Lower leg skin (tissue), 4 donors: ENCODE measurements around the gene ITIH4. TPM values are rescaled to one million over a fixed set of nuclear protein-coding genes. Genes with fewer than 3 reads are reported as not detected.
A peak's percentile ranks its signal among the peaks of the same experiment; 100 is the strongest.

Experiments
- DNase-seq, 2 donors: peaks; one replicate each; pipeline ENCODE4 v3.0.0-alpha.2; 2019; ENCODE audit warnings: low spot score in 2 of 2
- H3K4me3 ChIP-seq: fragments of 200-600 bp; sonication (generic); 2 replicates; pipeline ENCODE4 v1.5.1; 2017; ENCODE audit warnings: mild to moderate bottlenecking, low read depth; ENCODE audit not compliant: poor library complexity, severe bottlenecking
- CTCF ChIP-seq, 3 donors: fragments of 450-650 bp; IDR thresholded peaks; one replicate each; pipeline ENCODE4 v1.5.1; 2016; ENCODE audit warnings: antibody characterized with exemption in 3 of 3, mild to moderate bottlenecking in 3 of 3, moderate library complexity in 2 of 3
- POLR2A ChIP-seq, 2 donors: fragments of 450-650 bp; IDR thresholded peaks; one replicate each; pipeline ENCODE4 v1.6.1; 2016 to 2017; ENCODE audit warnings: antibody characterized with exemption in 2 of 2, mild to moderate bottlenecking in 1 of 2, moderate library complexity in 1 of 2
- WGBS, 2 donors: methylation state at CpG; one replicate each; pipeline ENCODE4 v1.1.5; 2018; 5-methylcytosine and 5-hydroxymethylcytosine counted together
- intact Hi-C: fragments of 100-400 bp; cut with DNase I; formaldehyde crosslinking; loops from one replicate; pipeline ENCODE4 v1.15.0; 2023; ENCODE audit warnings: low total_unique reads
- total RNA-seq, 4 donors: library from RNA; depleted of rRNA; stranded (reverse); fragments of >200 nt; gene quantifications; one replicate each; pipeline ENCODE4 v1.1.0, GENCODE V29; 2016

Gene ITIH4
- total RNA-seq, 4 donors from 2014 or later = 0.38 to 3.6 (median 2.5) TPM

GRCh38 chr3:52789746-52790040, 40.8 kb downstream of the ITIH4 start:
- no peak for DNase-seq
- intact Hi-C loops = no loop called here
- TF ChIP-seq CTCF (IDR thresholded peaks at IDR 0.05) (no peak), POLR2A (IDR thresholded peaks at IDR 0.05) (no peak)
- H3K4me3 ChIP-seq = no peak overlapping the region
- WGBS, 2 donors = 54 to 72% methylated on average over 3 to 4 of the region's 6 CpGs

- no peak for DNase-seq
- H3K4me3 ChIP-seq = no peak overlapping the region
- no peak for TF ChIP-seq POLR2A (IDR thresholded peaks at IDR 0.05)
- TF ChIP-seq CTCF (IDR thresholded peaks at IDR 0.05) = no peak
- intact Hi-C loops = no loop called here
- WGBS, 2 donors = 84 to 87% methylated on average over 16 of the region's 16 CpGs
These were observed 41.4 kb downstream of the ITIH4 start for GRCh38 chr3:52788890-52789745.

- H3K4me3 ChIP-seq = no peak overlapping the region
- 67 to 68% methylated on average over 15 to 17 of the region's 17 CpGs for WGBS, 2 donors
- DNase-seq = peak; percentile 53 to 89
- intact Hi-C loops = no loop called here
- TF ChIP-seq POLR2A (IDR thresholded peaks at IDR 0.05) = no peak
- TF ChIP-seq CTCF (IDR thresholded peaks at IDR 0.05) = no peak
These were observed 42.5 kb downstream of the ITIH4 start for GRCh38 chr3:52787672-52788625.

- 81 to 83% methylated on average over 11 of the region's 11 CpGs for WGBS, 2 donors
- no peak overlapping the region for H3K4me3 ChIP-seq
- no peak for TF ChIP-seq POLR2A (IDR thresholded peaks at IDR 0.05)
- TF ChIP-seq CTCF (IDR thresholded peaks at IDR 0.05) = no peak
- intact Hi-C loops = no loop called here
- DNase-seq = no peak
These were observed 43.2 kb downstream of the ITIH4 start for GRCh38 chr3:52787246-52787645.

- DNase-seq = no peak
- H3K4me3 ChIP-seq = no peak overlapping the region
- 85 to 86% methylated on average over 19 of the region's 19 CpGs for WGBS, 2 donors
- intact Hi-C loops = no loop called here
- no peak for TF ChIP-seq POLR2A (IDR thresholded peaks at IDR 0.05)
- no peak for TF ChIP-seq CTCF (IDR thresholded peaks at IDR 0.05)
These were observed 43.9 kb downstream of the ITIH4 start for GRCh38 chr3:52786330-52787215.
